HepG2 (cell line): ENCODE measurements around the gene RBP3. TPM values are rescaled to one million over a fixed set of nuclear protein-coding genes. Genes with fewer than 3 reads are reported as not detected.
A peak's percentile ranks its signal among the peaks of the same experiment; 100 is the strongest.

Source experiments
- ATF4 ChIP-seq, 2 experiments: fragments of 450-650 bp in 1 of 2; sonication (generic) in 1 of 2; formaldehyde crosslinking; IDR thresholded peaks; 2 replicates each; pipeline versions ENCODE4 v1.5.0 to v1.8.0; 2020 to 2022; ENCODE audit warnings: mild to moderate bottlenecking in 1 of 2, missing genetic modification reagents in 1 of 2
- E2F5 ChIP-seq: sonication (generic); formaldehyde crosslinking; conservative IDR thresholded peaks from 2 replicates; pipeline ENCODE4 v1.4.0; 2020; ENCODE audit warnings: missing genetic modification reagents
- GABPB1 ChIP-seq: IDR thresholded peaks from 2 replicates; pipeline ENCODE4 v1.6.1; 2016; ENCODE audit warnings: mild to moderate bottlenecking, missing genetic modification reagents, moderate library complexity, missing compliant biosample characterization
- HNF4G ChIP-seq, 2 experiments: sonication (generic) in 1 of 2; formaldehyde crosslinking in 1 of 2; IDR thresholded peaks; 2 replicates each; pipeline versions ENCODE4 v1.4.0 to v1.6.1; 2011 to 2020; ENCODE audit warnings: borderline replicate concordance in 2 of 2, low read depth in 2 of 2, mild to moderate bottlenecking in 2 of 2, low read length in 1 of 2, missing genetic modification reagents in 1 of 2, moderate library complexity in 1 of 2
- MLLT10 ChIP-seq: sonication (generic); formaldehyde crosslinking; IDR thresholded peaks from 2 replicates; pipeline ENCODE4 v1.4.0; 2020; ENCODE audit warnings: missing genetic modification reagents
- SP140L ChIP-seq: sonication (generic); formaldehyde crosslinking; IDR thresholded peaks from 2 replicates; pipeline ENCODE4 v1.4.0; 2020; ENCODE audit warnings: missing genetic modification reagents, borderline replicate concordance
- UBTF ChIP-seq: sonication (generic); formaldehyde crosslinking; IDR thresholded peaks from 2 replicates; pipeline ENCODE4 v1.4.0; 2020; ENCODE audit warnings: mild to moderate bottlenecking, missing genetic modification reagents
- YY1 ChIP-seq: IDR thresholded peaks from 2 replicates; pipeline ENCODE4 v1.6.1; 2011; ENCODE audit warnings: low read length, low read depth, moderate library complexity, mild to moderate bottlenecking; ENCODE audit not compliant: insufficient read depth, insufficient replicate concordance
- ZBTB20 ChIP-seq: sonication (generic); formaldehyde crosslinking; IDR thresholded peaks from 2 replicates; pipeline ENCODE4 v1.8.1; 2023; ENCODE audit warnings: missing genetic modification reagents, low read depth, mild to moderate bottlenecking, borderline replicate concordance
- ZFP36L2 ChIP-seq: sonication (generic); formaldehyde crosslinking; IDR thresholded peaks from 2 replicates; pipeline ENCODE4 v1.4.0; 2020; ENCODE audit warnings: missing genetic modification reagents
- ZFY ChIP-seq: sonication (generic); formaldehyde crosslinking; IDR thresholded peaks from 2 replicates; pipeline ENCODE4 v1.4.0; 2020; ENCODE audit warnings: missing genetic modification reagents
- ZNF263 ChIP-seq: sonication (generic); formaldehyde crosslinking; IDR thresholded peaks from 2 replicates; pipeline ENCODE4 v1.4.0; 2020; ENCODE audit warnings: missing genetic modification reagents
- ZNF687 ChIP-seq: sonication (generic); formaldehyde crosslinking; IDR thresholded peaks from 2 replicates; pipeline ENCODE4 v1.5.1; 2020; ENCODE audit warnings: mild to moderate bottlenecking, missing genetic modification reagents, moderate library complexity
- polyA plus RNA-seq, 8 experiments: library from polyadenylated mRNA; depleted of rRNA in 3 of 8; stranded (reverse) in 7 of 8; unstranded in 1 of 8; fragments of >200 nt; fragmentation: Illumina TruSeq in 4 of 8; extraction: Trizol in 4 of 8; gene quantifications; 2 replicates each; pipeline versions ENCODE4 v1.2.1 to v1.2.3, GENCODE V29; 2011 to 2016; ENCODE audit warnings: low read depth in 4 of 8, missing spikeins in 1 of 8, mixed read lengths in 1 of 8; ENCODE audit not compliant: insufficient read depth in 1 of 8
- total RNA-seq, 5 experiments: library from RNA; depleted of rRNA; stranded (reverse); fragments of >200 nt; fragmentation: Illumina TruSeq; extraction: Trizol; gene quantifications; 2 replicates each; pipeline ENCODE4 v1.2.3, GENCODE V29; 2016; ENCODE audit warnings: low read depth in 1 of 5

RBP3 gene
- total and polyA plus RNA-seq, 2 of the 13 experiments (the other 11 are each of a cell fraction or from before 2014, with no cell fraction given) = not detected

- TF ChIP-seq ATF4 (CRISPR knock-in tag; IDR thresholded peaks at IDR 0.05) (no peak), YY1 (no peak), SP140L (CRISPR knock-in tag) (no peak), ZFP36L2 (CRISPR knock-in tag) (no peak), ZNF687 (CRISPR knock-in tag) (peak; percentile 46), ZFY (peak; percentile 19; the same call in 1 of the 2 replicates), MLLT10 (CRISPR knock-in tag) (no peak), GABPB1 (CRISPR knock-in tag) (peak; percentile 28; the same call in 1 of the 2 replicates), UBTF (CRISPR knock-in tag) (peak; percentile 66), E2F5 (CRISPR knock-in tag) (no peak), ZBTB20 (CRISPR knock-in tag) (no peak), HNF4G (IDR thresholded peaks at IDR 0.05; ENCODE audit: borderline replicate concordance, low read depth, low read length) (peak; percentile 50; the same call in 1 of the 2 replicates), HNF4G (CRISPR knock-in tag; IDR thresholded peaks at IDR 0.05; ENCODE audit: borderline replicate concordance, low read depth) (peak; percentile 41; the same call in 1 of the 2 replicates), ZNF263 (CRISPR knock-in tag) (peak; percentile 69)
- TF ChIP-seq, all 625 proteins: peak for 14
Observed at GRCh38 chr10:47300429-47300931, 47.7 kb upstream of the RBP3 start (continued).
